Measurements from ENCODE around the gene SETD3.

SETD3 gene

DNA sequence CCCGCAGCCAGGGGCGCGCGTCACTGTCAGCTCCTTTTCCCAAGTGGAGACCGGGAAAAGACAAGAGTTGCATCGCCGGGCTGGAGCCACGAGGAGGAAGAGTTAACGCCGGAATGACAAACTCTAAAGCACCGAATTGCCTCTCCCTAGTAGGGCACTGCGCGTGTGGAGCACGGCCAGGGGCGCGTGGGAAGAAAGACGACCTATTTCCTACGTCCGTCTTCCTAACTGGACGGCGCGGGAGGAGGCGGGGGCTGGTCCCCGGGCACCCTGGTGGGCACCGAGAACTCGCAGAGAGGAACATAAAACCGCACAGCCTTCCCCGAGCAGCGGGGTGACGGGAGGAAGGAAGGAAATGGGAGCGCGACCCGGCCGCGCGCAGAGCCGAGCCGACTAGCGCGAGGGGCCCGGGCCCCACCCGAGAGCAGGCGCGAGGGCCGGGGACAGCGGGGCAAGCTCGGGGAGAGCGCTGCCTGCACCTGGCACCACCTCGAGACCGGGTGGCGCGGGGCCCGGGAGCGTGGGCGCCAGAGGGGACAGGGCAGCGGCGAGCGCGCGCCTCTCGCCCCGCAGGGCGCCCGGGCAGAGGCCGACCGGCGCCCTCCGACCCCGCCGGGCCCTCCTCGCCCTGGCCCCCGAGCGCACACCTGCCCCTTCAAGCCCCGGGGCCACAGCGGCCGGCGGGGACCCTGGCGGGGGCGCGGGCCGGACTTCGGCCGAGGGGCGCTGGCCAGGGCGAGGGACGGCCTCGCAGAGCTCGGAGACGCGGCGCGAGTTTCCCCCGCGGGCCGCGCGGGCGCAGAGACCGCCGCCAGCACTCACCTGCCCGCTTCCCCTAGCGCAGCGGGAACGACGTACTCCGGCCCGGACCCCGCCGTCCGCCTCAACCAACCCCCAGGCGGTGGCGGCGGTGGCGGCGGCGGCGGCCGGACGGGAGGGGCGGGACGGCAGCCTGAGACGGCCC is at the start of gene SETD3:
TSS of gene SETD3 (minus strand) at position 954 of the 964 bp plus-strand sequence. CDS start 15,054 bp downstream, outside the sequence.
- peak; percentile 5 to 13 for DNase-seq (ENCODE audit: low read depth in 2 of 2)

- no peak for DNase-seq (ENCODE audit: low read depth in 2 of 2)
These were observed 49.2 kb upstream of the SETD3 start for GRCh38 chr14:99529899-99530298.

GRCh38 chr14:99527427-99528076 is 46.9 kb upstream of the SETD3 start:
- no peak for DNase-seq (ENCODE audit: low read depth in 2 of 2)

- DNase-seq (ENCODE audit: low read depth in 2 of 2): no peak
These were observed 46.4 kb upstream of the SETD3 start for GRCh38 chr14:99527026-99527425.

GRCh38 chr14:99525699-99526080 is 45.0 kb upstream of the SETD3 start:
- no peak for DNase-seq (ENCODE audit: low read depth in 2 of 2)

DNA sequence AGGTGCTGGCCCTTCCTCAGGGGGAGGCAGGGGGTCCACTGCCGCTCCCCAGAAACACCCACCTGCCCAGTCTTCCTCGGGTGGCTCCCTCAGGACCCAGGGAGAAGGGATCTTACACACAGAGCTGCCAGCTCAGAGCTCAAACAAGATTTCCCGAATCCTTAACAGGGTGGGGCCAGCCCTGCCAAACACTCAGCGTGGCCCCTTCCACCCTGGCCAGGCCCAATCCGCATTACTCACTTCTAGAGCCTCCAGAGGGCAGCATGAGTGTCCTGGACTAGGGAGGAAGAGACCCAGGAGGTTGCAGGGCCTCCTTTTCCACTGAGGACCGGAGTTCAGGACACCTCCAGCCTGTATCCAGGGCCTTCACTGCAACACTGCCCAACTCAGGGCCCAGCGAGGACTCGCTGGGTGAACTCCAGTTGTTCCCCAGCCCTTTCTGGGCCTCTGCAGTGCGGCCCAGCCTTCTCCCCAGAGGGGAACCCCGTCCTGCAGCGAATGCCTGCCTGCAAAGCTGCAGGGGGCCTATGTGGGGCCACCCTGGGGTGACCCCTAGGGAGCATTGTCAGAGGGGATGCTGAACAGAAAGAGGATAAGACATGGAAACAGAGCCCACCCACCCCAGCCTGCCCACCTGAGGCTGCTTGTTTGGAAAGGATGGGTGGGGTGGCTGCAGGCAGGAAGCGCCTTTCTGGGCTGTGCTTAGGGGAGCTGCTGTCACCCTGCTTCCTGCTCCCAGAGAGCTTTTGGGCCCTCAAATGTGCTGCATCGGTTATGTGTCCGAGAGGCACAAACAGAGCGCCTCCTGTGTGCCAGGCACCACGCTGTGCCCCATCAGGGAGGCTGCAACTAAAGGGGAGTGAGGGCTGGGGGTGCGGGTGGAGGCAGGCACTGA is 44.4 kb upstream of the SETD3 start:
- no peak for DNase-seq (ENCODE audit: low read depth in 2 of 2)

GRCh38 chr14:99524091-99524661 is 43.5 kb upstream of the SETD3 start:
- DNase-seq (ENCODE audit: low read depth in 2 of 2): no peak

DNA sequence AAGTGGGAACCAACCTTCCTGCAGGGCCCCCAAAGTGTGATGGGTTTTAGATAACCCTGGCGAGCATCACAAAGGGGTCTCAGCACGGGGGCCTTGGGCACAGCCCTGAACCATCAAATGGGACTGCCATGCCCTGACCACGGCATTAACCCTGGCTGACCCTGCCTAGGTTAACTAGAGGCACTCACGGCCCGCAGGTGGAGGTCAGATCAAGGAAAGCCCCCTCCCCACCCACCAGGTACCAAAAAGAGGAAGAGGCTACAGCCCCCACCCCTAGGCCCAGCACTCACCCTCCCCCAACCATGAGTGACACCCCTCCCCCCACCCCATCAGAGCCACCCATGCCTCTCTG is 43.0 kb upstream of the SETD3 start:
- no peak for DNase-seq (ENCODE audit: low read depth in 2 of 2)

DNA sequence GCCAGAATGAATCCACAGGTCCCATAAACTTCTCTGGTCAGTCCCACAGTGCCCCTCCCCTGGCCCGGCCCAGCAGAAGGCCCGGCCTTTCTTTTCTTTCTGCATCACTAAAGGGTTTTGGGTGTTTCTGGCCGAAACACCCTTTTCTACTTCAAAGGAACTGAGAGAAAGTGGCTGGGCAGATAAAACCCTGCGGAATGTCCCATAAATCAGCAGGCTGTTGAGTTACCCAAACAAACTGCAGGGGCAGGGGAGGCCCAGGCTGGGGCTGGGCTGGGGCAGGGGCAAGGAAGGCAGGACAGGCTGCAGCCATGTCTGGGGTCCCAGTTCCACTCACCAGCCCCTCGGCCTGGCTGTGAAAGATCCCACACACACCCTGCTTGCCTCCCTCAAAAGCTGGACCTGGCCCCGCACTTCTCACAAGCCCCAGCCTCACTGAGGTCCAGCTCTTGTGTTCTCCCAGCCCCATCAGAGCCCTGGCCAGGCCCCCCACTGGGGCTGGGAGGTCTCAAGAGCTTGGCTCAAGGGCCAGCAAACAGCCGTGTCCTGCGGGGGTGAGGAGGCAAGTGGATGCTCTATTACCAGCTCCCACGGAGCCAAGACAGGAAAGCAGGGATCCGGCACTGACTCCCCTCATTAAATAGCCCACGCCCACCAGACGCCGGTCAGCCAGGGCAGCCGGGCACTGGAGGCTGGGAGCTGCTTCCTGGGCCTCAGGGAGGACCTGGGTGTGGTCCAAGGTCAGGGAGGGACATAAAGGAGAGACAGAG is 42.5 kb upstream of the SETD3 start:
- DNase-seq (ENCODE audit: low read depth in 2 of 2): no peak

- DNase-seq (ENCODE audit: low read depth in 2 of 2): no peak
These were observed 41.8 kb upstream of the SETD3 start for GRCh38 chr14:99522457-99522891.

DNA sequence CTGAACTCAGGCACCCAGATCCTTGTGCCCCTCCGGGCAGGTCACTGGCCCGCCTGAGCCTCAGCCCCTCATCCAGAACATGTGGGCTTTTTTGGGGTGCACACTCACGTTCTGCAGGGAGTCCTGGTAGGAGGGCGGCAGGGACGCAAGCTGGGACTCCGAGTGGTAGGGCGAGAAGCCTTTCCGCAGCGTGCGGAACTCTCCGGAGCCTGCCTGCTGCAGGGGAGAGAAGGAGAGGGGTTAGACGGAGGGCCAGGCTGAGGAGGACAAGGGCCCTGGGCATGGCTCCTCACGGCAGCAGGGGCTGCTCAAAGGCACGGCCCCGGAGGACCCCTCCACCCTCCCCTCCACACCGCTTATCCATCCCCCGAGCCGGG is 41.4 kb upstream of the SETD3 start:
- no peak for DNase-seq (ENCODE audit: low read depth in 2 of 2)

GRCh38 chr14:99521176-99522024 is 40.7 kb upstream of the SETD3 start:
- no peak for DNase-seq (ENCODE audit: low read depth in 2 of 2)

GRCh38 chr14:99520571-99521081 is 40.0 kb upstream of the SETD3 start:
- no peak for DNase-seq (ENCODE audit: low read depth in 2 of 2)

DNA sequence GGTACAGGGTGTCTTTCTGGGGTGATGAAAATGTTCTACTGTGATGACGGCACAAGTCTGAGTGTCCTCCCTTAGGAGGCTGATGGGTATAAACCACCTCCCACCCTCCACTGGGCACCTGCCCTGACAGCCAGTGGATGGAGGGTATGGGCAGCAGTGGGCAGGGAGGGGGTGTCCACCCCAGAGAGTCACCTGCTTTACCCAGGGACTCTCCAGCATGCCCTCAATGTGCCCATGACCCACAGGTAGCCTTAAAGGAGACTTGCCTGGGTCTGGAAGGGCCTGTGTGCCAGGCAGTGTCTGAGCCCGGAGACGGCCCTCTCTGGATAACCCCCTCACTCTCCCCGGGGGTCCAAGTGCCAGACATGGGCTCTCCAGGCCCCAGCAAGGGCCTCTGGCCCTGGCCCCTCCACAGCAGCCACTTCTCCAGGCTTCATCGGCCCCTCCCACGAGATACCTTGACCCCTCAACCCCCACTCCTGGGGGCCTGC is 39.3 kb upstream of the SETD3 start:
- DNase-seq (ENCODE audit: low read depth in 2 of 2): no peak

GRCh38 chr14:99519347-99519881 is 38.8 kb upstream of the SETD3 start:
- DNase-seq (ENCODE audit: low read depth in 2 of 2): no peak

DNA sequence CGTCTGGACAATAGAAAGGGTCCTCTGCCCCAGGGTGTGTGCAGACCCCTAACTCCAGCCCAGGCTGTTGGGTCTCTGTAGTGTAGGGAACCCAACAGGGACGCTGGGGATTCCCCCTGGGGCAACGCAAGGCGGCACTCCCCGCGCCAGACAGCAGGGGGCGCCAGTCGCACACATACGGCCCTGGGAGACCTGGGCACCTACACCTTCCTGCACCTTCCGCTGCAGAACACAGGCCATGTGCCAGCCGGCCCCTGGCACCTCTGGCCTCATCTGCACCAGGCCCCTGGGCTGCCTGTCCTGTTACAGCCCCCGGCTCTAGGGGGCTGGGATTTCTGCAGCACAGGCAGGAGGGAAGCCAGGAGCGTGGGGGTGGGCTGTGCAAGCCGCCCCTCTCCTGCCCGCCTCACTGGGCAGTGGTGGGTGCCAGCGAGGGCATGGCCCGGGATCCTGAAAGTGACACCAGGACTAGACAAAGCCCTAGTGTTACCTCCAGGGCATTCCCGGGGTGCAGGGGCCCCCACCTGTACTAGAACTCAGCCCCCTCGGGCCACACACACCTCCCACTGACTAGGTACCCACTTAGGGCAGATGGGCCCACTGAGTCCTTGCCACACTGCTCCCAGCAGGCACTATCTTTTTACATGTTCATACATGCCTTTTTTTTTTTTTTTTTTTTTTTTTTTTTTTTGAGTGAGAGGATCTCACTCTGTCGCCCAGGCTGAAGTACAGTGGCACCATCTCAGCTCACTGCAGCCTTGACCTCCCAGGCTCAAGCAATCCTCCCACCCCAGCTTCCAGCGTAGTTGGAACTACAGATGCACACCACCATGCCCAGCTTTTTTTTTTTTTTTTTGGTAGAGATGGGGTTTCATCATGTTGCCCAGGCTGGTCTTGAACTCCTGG is 38.0 kb upstream of the SETD3 start:
- DNase-seq (ENCODE audit: low read depth in 2 of 2): peak; percentile 71 to 78

DNA sequence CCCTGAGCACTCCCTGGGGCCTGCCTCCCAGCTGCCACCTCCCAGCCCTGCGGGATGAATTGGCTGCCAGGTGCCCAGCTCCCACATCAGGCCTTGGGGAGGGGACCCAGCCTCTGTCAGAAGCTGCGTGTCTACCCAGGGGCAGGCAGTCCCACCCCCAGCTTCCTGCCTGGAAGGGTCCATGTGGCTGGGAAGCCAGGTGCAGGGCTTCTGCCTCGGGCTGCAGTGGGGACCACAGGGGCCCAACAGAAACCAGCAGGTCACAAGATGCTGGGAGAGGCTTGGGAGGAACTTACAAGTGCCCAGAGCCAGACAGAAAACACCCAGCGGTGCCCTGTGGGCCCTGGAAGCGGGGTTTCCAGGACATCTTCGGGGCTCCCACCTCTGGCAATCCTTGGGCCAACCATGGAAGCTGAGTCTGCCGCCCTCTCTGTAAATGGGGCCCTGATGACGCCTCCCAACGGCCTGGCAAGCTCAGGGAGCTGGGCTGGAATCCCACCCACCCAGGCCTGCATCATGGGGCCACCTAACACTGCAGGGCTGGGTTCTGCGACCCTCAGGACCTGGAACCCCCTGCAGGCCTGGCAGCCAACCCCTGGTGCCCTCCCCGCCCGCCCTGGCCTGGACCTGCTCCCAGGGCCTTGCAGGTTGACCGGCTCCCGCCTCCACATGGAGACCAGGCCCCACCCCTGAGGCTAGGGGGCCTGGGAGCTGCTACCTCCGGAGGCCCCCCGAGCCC is 37.2 kb upstream of the SETD3 start:
- DNase-seq (ENCODE audit: low read depth in 2 of 2): no peak

Data from stimulated activated CD8-positive, alpha-beta memory T cell treated with anti-CD3 and anti-CD28 coated beads, Interleukin-2, amount 100 ng/mL, for 48 hours (primary cell).